GM23248 (cell line): Measurements from ENCODE around the gene OLIG1.

Source experiments
- EZH2 ChIP-seq: fragments of 200-600 bp; sonication (generic); IDR thresholded peaks from 2 replicates; pipeline ENCODE4 v1.6.1; 2018; ENCODE audit warnings: antibody characterized with exemption, mild to moderate bottlenecking; ENCODE audit not compliant: insufficient read depth, poor library complexity, severe bottlenecking
- EZH2phosphoT487 ChIP-seq: fragments of 200-600 bp; sonication (generic); IDR thresholded peaks from 2 replicates; pipeline ENCODE4 v1.6.1; 2018; ENCODE audit warnings: antibody characterized with exemption, moderate library complexity, mild to moderate bottlenecking, low read depth; ENCODE audit not compliant: insufficient read depth

- TF ChIP-seq EZH2 (no peak), EZH2phosphoT487 (no peak)
Measured at GRCh38 chr21:33021150-33021549, 48.8 kb upstream of the OLIG1 start.
